ENCODE measurements around the gene DAAM1. TPM values are rescaled to one million over a fixed set of nuclear protein-coding genes. Genes with fewer than 3 reads are reported as not detected.

DAAM1 gene
- total RNA-seq, 1 experiment from 2014 or later = 11.5 TPM

- no peak overlapping the region for H3K4me3 ChIP-seq (ENCODE audit: low read depth, low read length, poor library complexity, severe bottlenecking)
- H3K9me3 ChIP-seq (ENCODE audit: low read depth, low read length, poor library complexity, severe bottlenecking) = no peaks in the 10 kb centered on the region
- H3K4me1 ChIP-seq (ENCODE audit: insufficient read depth, low read length, poor library complexity, severe bottlenecking) = no peaks in the 10 kb centered on the region
- POLR2A ChIA-PET (ENCODE audit: low non-redundant PET) = no interaction called here
- intact Hi-C loops (cut with micrococcal nuclease; ENCODE audit: unreplicated experiment) = no loop called here
- no peak overlapping the region for H3K27ac ChIP-seq (ENCODE audit: low read depth, low read length, poor library complexity, severe bottlenecking)
- no peak for DNase-seq (ENCODE audit: low spot score)
- TF ChIP-seq EZH2 (IDR thresholded peaks at IDR 0.05; ENCODE audit: borderline replicate concordance, low read depth, low read length, poor library complexity, severe bottlenecking) = no peak
- no peak for TF ChIP-seq CTCF (conservative IDR thresholded peaks at IDR 0.05; ENCODE audit: low read depth, low read length)
- CTCF ChIA-PET = no interaction called here
- H3K36me3 ChIP-seq (ENCODE audit: insufficient read depth, low read length, poor library complexity, severe bottlenecking) = no peaks in the 10 kb centered on the region
- BruUV-seq (replicated peaks) = no TSS peak
- H3K27me3 ChIP-seq (replicated peaks; ENCODE audit: insufficient read depth, low read depth, low read length, poor library complexity) = no peaks in the 10 kb centered on the region
Measured at GRCh38 chr14:59313658-59314608, 125.5 kb downstream of the DAAM1 start.

- Histone ChIP-seq H3K9me3 (ENCODE audit: low read depth, low read length, poor library complexity, severe bottlenecking) (no peaks in the 10 kb centered on the region), H3K36me3 (ENCODE audit: insufficient read depth, low read length, poor library complexity, severe bottlenecking) (no peaks in the 10 kb centered on the region), H3K27me3 (replicated peaks; ENCODE audit: insufficient read depth, low read depth, low read length, poor library complexity) (no peaks in the 10 kb centered on the region), H3K4me3 (ENCODE audit: low read depth, low read length, poor library complexity, severe bottlenecking) (no peak overlapping the region), H3K27ac (ENCODE audit: low read depth, low read length, poor library complexity, severe bottlenecking) (no peak overlapping the region), H3K4me1 (ENCODE audit: insufficient read depth, low read length, poor library complexity, severe bottlenecking) (no peaks in the 10 kb centered on the region)
- no peak for DNase-seq (ENCODE audit: low spot score)
- intact Hi-C loops (cut with micrococcal nuclease; ENCODE audit: unreplicated experiment) = no loop called here
- TF ChIP-seq EZH2 (IDR thresholded peaks at IDR 0.05; ENCODE audit: borderline replicate concordance, low read depth, low read length, poor library complexity, severe bottlenecking) (no peak), CTCF (conservative IDR thresholded peaks at IDR 0.05; ENCODE audit: low read depth, low read length) (no peak)
- CTCF ChIA-PET = no interaction called here
- POLR2A ChIA-PET (ENCODE audit: low non-redundant PET) = no interaction called here
- no TSS peak for BruUV-seq (replicated peaks)
Measured at GRCh38 chr14:59314953-59315599, 126.6 kb downstream of the DAAM1 start.

- no peak for TF ChIP-seq CTCF (conservative IDR thresholded peaks at IDR 0.05; ENCODE audit: low read depth, low read length)
- no peak for TF ChIP-seq EZH2 (IDR thresholded peaks at IDR 0.05; ENCODE audit: borderline replicate concordance, low read depth, low read length, poor library complexity, severe bottlenecking)
- DNase-seq (ENCODE audit: low spot score) = no peak
- Histone ChIP-seq H3K4me1 (ENCODE audit: insufficient read depth, low read length, poor library complexity, severe bottlenecking) (no peaks in the 10 kb centered on the region), H3K36me3 (ENCODE audit: insufficient read depth, low read length, poor library complexity, severe bottlenecking) (no peaks in the 10 kb centered on the region), H3K4me3 (ENCODE audit: low read depth, low read length, poor library complexity, severe bottlenecking) (no peak overlapping the region), H3K27me3 (replicated peaks; ENCODE audit: insufficient read depth, low read depth, low read length, poor library complexity) (no peaks in the 10 kb centered on the region), H3K27ac (ENCODE audit: low read depth, low read length, poor library complexity, severe bottlenecking) (no peak overlapping the region), H3K9me3 (ENCODE audit: low read depth, low read length, poor library complexity, severe bottlenecking) (no peaks in the 10 kb centered on the region)
- ChIA-PET POLR2A (ENCODE audit: low non-redundant PET) (no interaction called here), CTCF (no interaction called here)
- BruUV-seq (replicated peaks) = no TSS peak
- intact Hi-C loops (cut with micrococcal nuclease; ENCODE audit: unreplicated experiment) = no loop called here
Measured at GRCh38 chr14:59316151-59316830, 127.8 kb downstream of the DAAM1 start.
